Stimulated activated CD8-positive, alpha-beta memory T cell treated with anti-CD3 and anti-CD28 coated beads, Interleukin-12 subunit alpha, Interleukin-12 subunit beta, amount 100 ng/mL, for 24 hours (primary cell): ENCODE data around the gene SFT2D3.

ENCODE experiments used
- DNase-seq: peaks from one replicate; pipeline ENCODE4 v3.0.0-alpha.2; 2020; ENCODE audit errors: extremely low read depth

Gene SFT2D3

GRCh38 chr2:127701193-127701650, at the start of gene SFT2D3:
Gene SFT2D3 (plus strand): TSS chr2:127701497. CDS start chr2:127701529, 32 bp downstream.
- DNase-seq: peak; percentile 80

GRCh38 chr2:127651971-127652550, 49.2 kb upstream of the SFT2D3 start:
- no peak for DNase-seq

- DNase-seq: no peak
Observed at GRCh38 chr2:127652786-127653357, 48.4 kb upstream of the SFT2D3 start.

- DNase-seq: no peak
Observed at GRCh38 chr2:127653421-127654083, 47.7 kb upstream of the SFT2D3 start.

- no peak for DNase-seq
Observed at GRCh38 chr2:127654084-127654837, 47.0 kb upstream of the SFT2D3 start.

GRCh38 chr2:127654838-127655175, 46.5 kb upstream of the SFT2D3 start:
- DNase-seq: no peak

GRCh38 chr2:127655209-127656073, 45.9 kb upstream of the SFT2D3 start:
- DNase-seq: no peak

GRCh38 chr2:127656569-127657231, 44.6 kb upstream of the SFT2D3 start:
- DNase-seq: no peak

GRCh38 chr2:127657232-127657595, 44.1 kb upstream of the SFT2D3 start:
- DNase-seq: no peak

GRCh38 chr2:127658146-127658545, 43.2 kb upstream of the SFT2D3 start:
- no peak for DNase-seq

- no peak for DNase-seq
Observed at GRCh38 chr2:127658641-127659407, 42.5 kb upstream of the SFT2D3 start.

- DNase-seq: no peak
Observed at GRCh38 chr2:127659408-127660290, 41.6 kb upstream of the SFT2D3 start.

GRCh38 chr2:127660291-127660578, 41.1 kb upstream of the SFT2D3 start:
- DNase-seq: no peak

GRCh38 chr2:127661072-127661649, 40.1 kb upstream of the SFT2D3 start:
- DNase-seq: no peak

- DNase-seq: no peak
Observed at GRCh38 chr2:127661949-127662510, 39.3 kb upstream of the SFT2D3 start.

- no peak for DNase-seq
Observed at GRCh38 chr2:127662937-127663565, 38.2 kb upstream of the SFT2D3 start.

- no peak for DNase-seq
Observed at GRCh38 chr2:127663566-127664064, 37.7 kb upstream of the SFT2D3 start.
